ENCODE data around the gene CRYBG1.

Gene CRYBG1

DNA sequence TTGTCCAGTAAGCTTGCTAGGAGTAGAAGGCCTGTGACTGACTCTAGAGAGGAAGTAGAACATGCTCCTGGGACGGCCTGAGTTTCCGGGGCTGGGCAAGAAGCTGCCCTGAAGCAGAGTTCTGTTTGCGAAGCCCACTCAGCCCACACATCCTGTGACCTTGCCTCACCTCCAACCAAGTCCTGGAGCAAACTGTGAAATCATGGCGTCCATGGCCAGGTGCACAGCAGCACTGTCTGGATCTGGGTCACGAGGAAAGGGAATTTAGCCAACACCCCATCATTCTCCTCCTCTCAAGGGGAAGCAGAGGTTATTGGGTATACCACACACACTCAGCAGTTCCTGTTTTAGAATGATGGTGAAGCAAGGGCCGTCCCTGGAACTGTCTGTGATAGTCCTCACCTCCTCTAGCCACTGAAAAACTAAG lies 87.5 kb downstream of the CRYBG1 start:
- Histone ChIP-seq H3K27me3 (replicated peaks; ENCODE audit: control insufficient read depth, insufficient read depth, low read length) (no peaks in the 10 kb centered on the region), H3K4me3 (replicated peaks; ENCODE audit: low read depth, low read length) (no peak overlapping the region), H3K36me3 (ENCODE audit: control insufficient read depth, insufficient read depth, low read length) (no peaks in the 10 kb centered on the region)
- peak; percentile 38 for DNase-seq (ENCODE audit: extremely low read depth, insufficient read length)
- TF ChIP-seq, protein P1, sequence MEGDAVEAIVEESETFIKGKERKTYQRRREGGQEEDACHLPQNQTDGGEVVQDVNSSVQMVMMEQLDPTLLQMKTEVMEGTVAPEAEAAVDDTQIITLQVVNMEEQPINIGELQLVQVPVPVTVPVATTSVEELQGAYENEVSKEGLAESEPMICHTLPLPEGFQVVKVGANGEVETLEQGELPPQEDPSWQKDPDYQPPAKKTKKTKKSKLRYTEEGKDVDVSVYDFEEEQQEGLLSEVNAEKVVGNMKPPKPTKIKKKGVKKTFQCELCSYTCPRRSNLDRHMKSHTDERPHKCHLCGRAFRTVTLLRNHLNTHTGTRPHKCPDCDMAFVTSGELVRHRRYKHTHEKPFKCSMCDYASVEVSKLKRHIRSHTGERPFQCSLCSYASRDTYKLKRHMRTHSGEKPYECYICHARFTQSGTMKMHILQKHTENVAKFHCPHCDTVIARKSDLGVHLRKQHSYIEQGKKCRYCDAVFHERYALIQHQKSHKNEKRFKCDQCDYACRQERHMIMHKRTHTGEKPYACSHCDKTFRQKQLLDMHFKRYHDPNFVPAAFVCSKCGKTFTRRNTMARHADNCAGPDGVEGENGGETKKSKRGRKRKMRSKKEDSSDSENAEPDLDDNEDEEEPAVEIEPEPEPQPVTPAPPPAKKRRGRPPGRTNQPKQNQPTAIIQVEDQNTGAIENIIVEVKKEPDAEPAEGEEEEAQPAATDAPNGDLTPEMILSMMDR (IDR thresholded peaks at IDR 0.05; ENCODE audit: insufficient read depth, low read length, poor library complexity, severe bottlenecking): no peak

DNA sequence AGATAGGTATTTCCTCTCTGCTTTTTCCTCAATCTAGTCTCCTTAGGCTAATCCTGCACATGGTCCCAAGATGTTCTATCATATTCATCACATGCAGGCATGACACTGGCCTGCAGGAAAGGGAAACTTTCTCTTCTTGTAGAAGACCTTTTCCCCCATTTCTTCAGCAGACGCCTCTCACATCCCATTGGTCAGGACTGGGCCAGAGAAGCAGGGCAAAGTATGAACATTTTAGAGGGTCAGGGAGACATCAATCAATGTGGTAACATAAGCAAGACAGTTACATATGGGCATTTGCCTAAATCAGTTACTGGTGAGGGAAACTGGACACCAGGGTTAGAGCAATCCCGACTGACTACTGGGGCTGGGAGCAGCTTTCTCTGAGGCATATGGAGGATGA lies 90.1 kb downstream of the CRYBG1 start:
- H3K4me3 ChIP-seq (replicated peaks; ENCODE audit: low read depth, low read length): no peak overlapping the region
- DNase-seq (ENCODE audit: extremely low read depth, insufficient read length): no peak
- TF ChIP-seq, protein P1 (IDR thresholded peaks at IDR 0.05; ENCODE audit: insufficient read depth, low read length, poor library complexity, severe bottlenecking): no peak

DNA sequence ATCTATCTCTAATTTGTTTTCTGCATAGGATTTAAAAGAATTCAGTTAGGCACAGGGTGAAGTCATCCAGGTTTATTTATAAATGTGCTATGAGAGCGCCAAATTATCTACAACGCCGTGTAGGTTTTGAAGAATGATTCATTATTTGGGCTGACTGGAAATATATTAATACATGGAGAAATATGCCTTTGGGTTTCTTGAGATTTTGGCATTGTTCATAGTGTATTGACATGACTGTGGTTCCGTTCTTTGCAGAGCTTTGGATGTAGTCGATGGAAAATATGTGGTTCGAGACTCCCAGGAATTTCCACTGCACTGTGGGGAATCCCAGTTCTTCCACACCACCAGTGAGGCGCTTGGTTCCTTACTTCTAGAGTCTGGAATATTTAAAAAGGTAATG lies 90.9 kb downstream of the CRYBG1 start:
- no peak overlapping the region for H3K4me3 ChIP-seq (replicated peaks; ENCODE audit: low read depth, low read length)
- TF ChIP-seq, protein P1 (IDR thresholded peaks at IDR 0.05; ENCODE audit: insufficient read depth, low read length, poor library complexity, severe bottlenecking): no peak
- H3K27me3 ChIP-seq (replicated peaks; ENCODE audit: control insufficient read depth, insufficient read depth, low read length): no peaks in the 10 kb centered on the region
- no peaks in the 10 kb centered on the region for H3K36me3 ChIP-seq (ENCODE audit: control insufficient read depth, insufficient read depth, low read length)
- no peak for DNase-seq (ENCODE audit: extremely low read depth, insufficient read length)

More for the DNA sequence above, 90.1 kb downstream of the CRYBG1 start:
- H3K27me3 ChIP-seq (replicated peaks; ENCODE audit: control insufficient read depth, insufficient read depth, low read length): no peaks in the 10 kb centered on the region
- no peaks in the 10 kb centered on the region for H3K36me3 ChIP-seq (ENCODE audit: control insufficient read depth, insufficient read depth, low read length)

DNA sequence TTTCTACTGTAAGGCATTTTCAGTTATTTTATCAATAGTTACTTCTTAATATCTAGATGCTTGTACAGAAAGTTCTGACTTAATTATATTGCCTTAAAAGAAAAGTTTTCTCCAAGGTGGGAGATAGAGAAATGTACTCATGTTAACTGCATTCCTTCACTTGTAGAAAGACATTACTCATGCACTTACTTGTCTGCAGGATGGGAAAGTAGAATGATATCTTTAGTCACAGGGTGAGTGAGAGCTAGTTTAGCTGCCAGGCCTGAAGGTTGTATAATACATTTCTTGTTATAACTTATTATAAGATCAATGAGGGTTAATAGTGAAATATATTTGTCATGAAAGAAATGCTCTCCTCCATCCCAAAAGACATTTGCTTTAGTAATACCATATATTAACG lies 92.1 kb downstream of the CRYBG1 start:
- no peak overlapping the region for H3K4me3 ChIP-seq (replicated peaks; ENCODE audit: low read depth, low read length)
- TF ChIP-seq, protein P1 (IDR thresholded peaks at IDR 0.05; ENCODE audit: insufficient read depth, low read length, poor library complexity, severe bottlenecking): no peak
- H3K36me3 ChIP-seq (ENCODE audit: control insufficient read depth, insufficient read depth, low read length): no peaks in the 10 kb centered on the region
- H3K27me3 ChIP-seq (replicated peaks; ENCODE audit: control insufficient read depth, insufficient read depth, low read length): no peaks in the 10 kb centered on the region
- no peak for DNase-seq (ENCODE audit: extremely low read depth, insufficient read length)

DNA sequence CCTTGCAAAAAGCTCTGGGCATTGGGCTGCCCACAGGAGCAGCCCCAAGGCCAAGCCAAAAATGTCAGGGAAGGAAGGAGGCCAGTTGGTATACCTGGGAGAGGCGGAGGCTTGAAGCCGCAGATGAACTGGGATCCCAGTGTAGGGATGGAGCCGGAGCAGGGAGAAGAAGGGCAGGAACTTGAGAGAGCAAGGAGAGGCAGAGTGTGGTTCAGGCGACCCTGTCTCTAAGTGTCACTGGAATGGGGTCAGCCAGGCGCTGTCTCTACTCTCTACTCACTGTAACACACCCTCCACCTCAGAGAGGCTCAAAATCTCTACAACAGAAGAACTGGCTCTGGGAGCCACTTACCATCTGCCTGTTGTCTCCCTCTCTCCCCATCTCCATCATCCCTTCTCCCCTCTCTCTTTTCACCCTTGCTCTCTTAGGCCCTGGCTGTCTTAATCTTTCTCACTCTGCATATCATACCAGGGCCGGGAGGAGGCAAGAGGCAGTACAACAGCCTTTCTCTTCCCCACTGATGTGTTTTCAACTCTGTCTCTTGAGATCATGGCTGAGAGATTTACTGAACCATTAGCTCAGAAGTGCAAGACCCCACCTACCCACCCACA lies 93.3 kb downstream of the CRYBG1 start:
- DNase-seq (ENCODE audit: extremely low read depth, insufficient read length): no peak
- Histone ChIP-seq H3K4me3 (replicated peaks; ENCODE audit: low read depth, low read length) (no peak overlapping the region), H3K36me3 (ENCODE audit: control insufficient read depth, insufficient read depth, low read length) (no peaks in the 10 kb centered on the region), H3K27me3 (replicated peaks; ENCODE audit: control insufficient read depth, insufficient read depth, low read length) (no peaks in the 10 kb centered on the region)
- TF ChIP-seq, protein P1 (IDR thresholded peaks at IDR 0.05; ENCODE audit: insufficient read depth, low read length, poor library complexity, severe bottlenecking): no peak

DNA sequence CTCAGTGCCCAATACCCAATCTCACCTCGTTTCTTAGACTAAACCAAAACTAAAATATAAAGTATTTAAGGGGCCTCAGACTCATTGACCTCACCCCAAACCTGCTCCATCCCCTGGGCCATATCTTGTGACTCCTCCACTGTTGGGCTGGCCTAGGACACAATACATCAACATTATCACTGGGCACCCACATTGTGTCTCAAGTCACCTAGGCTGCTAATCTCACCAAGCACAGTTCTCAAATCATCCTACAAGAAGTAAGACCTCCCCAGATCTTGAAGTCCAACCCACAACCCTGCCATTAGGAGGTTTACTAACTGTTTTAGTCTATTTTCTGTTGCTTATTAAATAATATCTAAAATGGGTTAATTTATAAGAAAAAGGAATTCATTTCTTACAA lies 96.2 kb downstream of the CRYBG1 start:
- Histone ChIP-seq H3K4me3 (replicated peaks; ENCODE audit: low read depth, low read length) (no peak overlapping the region), H3K36me3 (ENCODE audit: control insufficient read depth, insufficient read depth, low read length) (no peaks in the 10 kb centered on the region), H3K27me3 (replicated peaks; ENCODE audit: control insufficient read depth, insufficient read depth, low read length) (no peaks in the 10 kb centered on the region)
- DNase-seq (ENCODE audit: extremely low read depth, insufficient read length): no peak
- TF ChIP-seq, protein P1 (IDR thresholded peaks at IDR 0.05; ENCODE audit: insufficient read depth, low read length, poor library complexity, severe bottlenecking): no peak

All from GM06990 (cell line).